ENCODE results near the gene FBXO41.

FBXO41 gene

DNA sequence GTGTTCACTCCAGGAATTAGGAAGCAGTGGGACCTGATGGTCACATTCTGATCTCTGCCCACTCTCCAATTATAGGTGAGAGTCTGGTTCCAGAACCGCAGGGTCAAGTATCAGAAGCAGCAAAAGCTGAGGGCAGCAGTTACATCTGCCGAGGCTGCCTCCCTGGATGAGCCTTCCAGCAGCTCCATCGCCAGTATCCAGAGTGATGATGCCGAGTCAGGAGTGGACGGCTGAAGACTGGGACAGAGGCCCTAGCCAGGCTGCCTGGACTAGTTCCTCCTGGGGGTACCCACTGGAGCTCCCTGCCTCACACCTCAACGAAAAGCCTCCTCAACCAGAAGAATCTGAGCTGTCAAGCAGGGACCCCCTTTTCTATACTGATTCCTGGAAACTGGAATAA, 73.6 kb downstream of the FBXO41 start:
- H3K36me3 ChIP-seq (ENCODE audit: insufficient read depth, low read length): no peaks in the 10 kb centered on the region
- H3K4me1 ChIP-seq (ENCODE audit: insufficient read depth, low read length): peaks cover 10% of the 10 kb centered on the region
- no peak overlapping the region for H3K9ac ChIP-seq (ENCODE audit: low read depth, low read length)
- H3K9me3 ChIP-seq (ENCODE audit: control insufficient read depth, insufficient read depth, low read length): no peaks in the 10 kb centered on the region

DNA sequence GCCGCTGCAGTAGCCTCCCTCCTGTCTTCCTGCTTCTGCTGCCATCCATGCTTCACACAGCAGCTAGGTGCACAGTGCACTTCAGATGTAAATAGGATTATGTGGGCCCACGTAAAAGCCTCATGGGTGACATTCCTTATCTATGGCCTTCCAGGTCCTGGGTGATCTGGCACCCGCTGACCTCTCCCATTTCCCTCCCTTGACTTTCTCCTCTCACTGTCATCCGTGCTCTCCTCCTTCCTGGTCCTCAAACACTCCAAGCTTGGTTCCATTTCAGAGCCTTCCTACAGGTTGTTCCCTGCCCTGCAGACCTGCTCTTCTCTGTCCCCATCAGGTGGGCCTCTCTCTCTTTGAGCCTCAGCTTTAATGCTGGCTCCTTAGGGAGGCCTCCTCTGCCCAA, 74.3 kb downstream of the FBXO41 start:
- Histone ChIP-seq H3K36me3 (ENCODE audit: insufficient read depth, low read length) (no peaks in the 10 kb centered on the region), H3K9ac (ENCODE audit: low read depth, low read length) (no peak overlapping the region), H3K9me3 (ENCODE audit: control insufficient read depth, insufficient read depth, low read length) (no peaks in the 10 kb centered on the region; the same call in 1 of the 2 replicates), H3K4me1 (ENCODE audit: insufficient read depth, low read length) (peaks cover 10% of the 10 kb centered on the region)

DNA sequence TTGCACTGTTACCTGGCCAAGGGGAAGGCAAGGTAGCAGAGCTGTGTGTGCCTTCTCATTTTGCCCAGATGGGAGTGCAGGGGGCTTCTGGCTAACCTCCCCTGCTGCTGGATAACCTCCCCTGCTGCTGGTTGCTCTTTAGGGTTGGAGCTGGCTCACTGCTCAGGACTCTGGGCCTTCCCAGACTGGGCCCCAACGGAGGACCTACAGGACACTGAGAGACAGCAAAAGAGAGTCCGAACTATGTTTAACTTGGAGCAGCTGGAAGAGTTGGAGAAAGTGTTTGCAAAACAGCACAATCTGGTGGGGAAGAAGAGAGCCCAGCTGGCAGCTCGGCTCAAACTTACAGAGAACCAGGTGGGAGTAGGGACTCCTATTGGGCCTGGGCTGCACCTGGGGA, 76.0 kb downstream of the FBXO41 start:
- Histone ChIP-seq H3K4me1 (ENCODE audit: insufficient read depth, low read length) (peaks cover 7% of the 10 kb centered on the region; the same call in 1 of the 2 replicates), H3K36me3 (ENCODE audit: insufficient read depth, low read length) (no peaks in the 10 kb centered on the region), H3K9me3 (ENCODE audit: control insufficient read depth, insufficient read depth, low read length) (no peaks in the 10 kb centered on the region; the same call in 1 of the 2 replicates), H3K9ac (ENCODE audit: low read depth, low read length) (no peak overlapping the region)

DNA sequence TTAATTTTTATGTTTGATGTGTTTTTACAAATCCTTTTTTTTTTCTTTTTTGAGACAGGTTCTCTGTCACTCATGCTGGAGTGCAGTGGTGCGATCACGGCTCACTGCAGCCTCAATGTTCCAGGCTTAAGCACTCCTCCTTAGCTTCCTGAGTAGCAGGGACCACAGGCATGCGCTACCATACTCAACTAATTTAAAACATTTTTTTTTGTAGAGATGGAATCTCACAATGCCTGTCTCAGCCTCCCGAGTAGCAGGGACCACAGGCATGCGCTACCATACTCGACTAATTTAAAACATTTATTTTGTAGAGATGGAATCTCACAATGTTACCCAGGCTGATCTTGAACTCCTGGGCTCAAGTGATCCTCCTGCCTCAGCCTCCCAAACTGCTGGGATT, 78.7 kb downstream of the FBXO41 start:
- Histone ChIP-seq H3K9ac (ENCODE audit: low read depth, low read length) (no peak overlapping the region), H3K4me1 (ENCODE audit: insufficient read depth, low read length) (no peaks in the 10 kb centered on the region), H3K36me3 (ENCODE audit: insufficient read depth, low read length) (no peaks in the 10 kb centered on the region), H3K9me3 (ENCODE audit: control insufficient read depth, insufficient read depth, low read length) (no peaks in the 10 kb centered on the region; the same call in 1 of the 2 replicates)
